GM04503 (cell line): Measurements from ENCODE around the gene KCNK17.
"Not testable (repeated sequence)": the region's sequence is repeated elsewhere in the genome, so short reads cannot be mapped to it uniquely, and the experiment has no call there.

Experiments
- DNase-seq: peaks from one replicate; pipeline ENCODE4 v3.0.0-alpha.2; 2012; ENCODE audit warnings: low read depth

KCNK17 gene

DNA sequence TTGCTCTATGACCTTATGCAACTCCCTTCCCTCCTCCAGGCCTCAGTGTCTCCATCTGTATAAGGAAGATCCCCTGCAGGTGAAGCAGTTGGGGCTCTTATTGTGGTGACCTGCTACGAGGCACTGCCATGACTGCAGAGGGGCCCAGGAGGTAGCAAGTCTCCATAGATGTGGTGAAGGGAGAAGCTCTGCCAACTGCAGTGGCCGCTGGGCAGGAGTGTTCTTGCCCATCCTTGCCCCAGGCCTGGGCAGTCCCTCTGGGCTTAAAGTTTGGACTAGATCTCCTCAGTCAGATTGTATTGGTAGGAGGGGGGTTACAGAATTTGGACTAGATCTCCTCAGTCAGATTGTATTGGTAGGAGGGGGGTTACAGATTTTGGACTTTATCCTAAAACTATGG is 12.2 kb downstream of the KCNK17 start:
- DNase-seq: no peak

DNA sequence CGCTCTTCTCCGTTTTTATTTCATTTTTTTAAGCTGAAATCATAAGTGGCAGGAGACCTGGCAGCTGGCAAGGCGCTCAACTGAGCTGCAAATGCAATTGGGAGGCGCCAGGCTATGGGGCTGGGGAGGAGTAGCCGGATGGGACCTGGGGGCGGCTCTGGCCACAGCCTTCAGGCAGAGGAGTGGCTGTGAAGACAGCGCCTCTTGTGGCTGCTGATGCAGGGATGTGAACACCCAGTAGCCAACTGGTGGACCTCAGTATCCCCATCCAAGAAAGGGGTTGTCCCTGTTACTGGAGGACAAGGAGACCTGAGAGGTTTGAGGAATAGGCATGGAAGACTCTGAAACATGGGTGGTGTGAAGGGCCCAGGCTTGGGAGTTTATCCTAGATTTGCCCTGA is 12.6 kb downstream of the KCNK17 start:
- no peak for DNase-seq

DNA sequence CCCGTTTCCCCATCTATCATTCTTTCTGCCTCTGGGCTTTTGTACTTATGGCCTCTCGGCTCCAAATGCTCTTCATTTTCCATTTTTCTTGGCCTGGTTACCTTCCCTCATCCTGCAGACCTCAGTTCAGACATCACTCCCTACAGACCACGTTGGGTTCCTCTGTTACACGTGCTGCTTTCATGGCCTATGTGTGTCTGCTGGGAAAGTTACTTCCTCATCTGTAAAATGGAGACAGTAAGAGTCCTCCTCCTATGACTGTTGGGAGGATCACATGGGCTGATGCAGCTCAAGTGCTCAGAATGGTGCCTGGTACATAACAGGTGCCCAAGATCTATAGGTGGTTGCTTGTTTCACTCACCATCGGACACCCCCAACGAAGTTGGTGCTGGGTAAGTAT is 13.5 kb downstream of the KCNK17 start:
- DNase-seq: no peak

DNA sequence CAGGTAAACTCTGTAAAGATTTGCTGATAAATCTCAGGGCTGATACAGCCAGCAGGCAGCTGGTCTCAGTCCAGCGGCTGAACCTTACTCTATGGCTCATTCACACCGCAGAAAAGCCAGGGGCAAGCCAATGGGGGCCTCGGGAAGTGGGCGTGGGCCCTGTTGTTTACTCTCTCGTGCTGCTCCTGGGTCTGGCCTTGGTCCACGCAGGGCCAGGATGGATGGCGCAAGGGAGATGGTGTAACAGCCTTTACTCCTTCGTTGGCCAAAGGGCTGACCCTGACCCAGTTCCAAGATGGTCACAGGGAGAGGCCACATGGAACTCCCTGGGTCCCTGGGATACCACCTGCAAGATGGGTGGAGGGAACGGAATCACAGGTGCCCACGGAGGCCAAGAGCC is 16.2 kb downstream of the KCNK17 start:
- DNase-seq: no peak

DNA sequence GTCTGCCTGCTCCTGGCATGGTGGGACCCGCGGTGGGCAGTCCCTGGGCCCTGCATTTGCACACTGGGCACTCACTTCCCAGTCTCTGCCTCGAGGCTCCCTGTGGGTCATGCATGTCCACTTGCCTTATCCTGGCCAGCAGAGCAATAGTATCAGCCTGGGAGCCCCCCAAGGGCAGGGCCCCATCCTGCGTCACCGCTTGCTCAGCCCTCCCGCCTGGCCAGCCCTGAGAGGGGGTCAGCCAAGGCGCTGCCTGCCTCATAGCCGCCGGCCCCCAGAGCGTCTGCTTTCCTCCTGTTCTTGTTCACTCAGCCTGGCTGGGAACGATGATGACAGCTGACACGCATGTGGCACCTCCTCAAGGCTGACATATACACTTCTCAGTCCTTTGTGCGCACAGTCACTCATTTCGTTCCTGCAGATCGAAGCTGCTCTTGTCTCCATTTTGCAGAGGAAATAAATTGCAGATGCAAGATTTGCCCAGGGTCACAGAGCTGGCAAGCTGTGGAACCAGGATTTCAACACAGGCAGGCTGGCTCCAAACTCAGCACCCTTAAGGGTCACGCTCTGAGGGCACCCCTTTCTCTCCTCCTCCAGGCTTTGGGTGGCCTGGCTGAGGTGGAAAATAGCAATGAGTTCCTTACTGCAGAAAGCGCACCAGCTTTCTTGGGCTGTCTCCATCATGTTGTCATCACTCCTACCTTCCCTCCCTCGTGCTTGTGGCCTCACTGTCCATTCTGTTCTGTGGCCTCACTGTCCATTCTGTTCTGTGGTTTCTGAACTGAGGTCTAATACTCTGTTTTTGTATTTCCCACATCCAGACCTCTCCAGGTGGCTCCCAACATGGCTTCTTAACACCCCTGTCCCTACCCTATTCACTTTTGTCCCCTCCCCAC is 17.2 kb downstream of the KCNK17 start:
- DNase-seq: no peak

DNA sequence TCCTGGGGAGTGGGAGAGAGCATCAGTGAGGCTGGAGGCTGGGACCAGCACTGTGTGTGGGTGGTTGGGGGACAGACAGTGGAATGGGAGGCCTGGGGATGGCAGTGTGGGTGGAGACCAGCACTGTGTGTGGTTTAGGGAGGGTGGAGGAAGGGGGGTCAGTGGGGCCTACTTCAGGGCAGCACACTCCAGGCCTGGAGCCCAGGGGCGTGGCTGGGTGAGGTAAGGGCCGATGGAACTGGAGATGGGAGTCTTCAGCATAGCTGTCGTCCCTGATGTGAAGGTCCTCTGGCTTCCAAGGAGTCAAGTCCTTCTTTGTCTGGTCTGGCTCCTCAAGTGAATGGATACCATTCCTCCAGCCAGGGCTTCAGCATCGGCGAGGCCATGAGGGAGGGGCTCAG is 18.6 kb downstream of the KCNK17 start:
- DNase-seq: no peak

DNA sequence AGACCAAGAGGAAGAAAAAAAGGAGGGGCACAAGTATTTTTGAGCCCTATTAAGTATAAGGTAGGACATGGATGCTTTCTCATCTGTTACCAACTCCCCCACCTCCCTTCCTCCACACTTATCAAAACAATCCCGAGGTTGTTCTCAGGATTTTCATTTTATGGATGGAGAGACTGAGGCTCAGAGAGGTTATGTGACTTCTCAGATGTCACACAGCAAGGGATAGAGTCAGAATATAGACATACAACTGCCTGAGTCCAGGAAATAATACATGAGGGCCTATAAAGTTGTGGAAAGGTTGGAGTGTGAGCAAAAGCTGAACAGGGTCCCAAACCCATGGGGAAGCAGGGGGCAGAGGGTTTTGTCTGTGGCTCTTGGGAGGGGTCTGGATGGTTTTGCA is 19.3 kb downstream of the KCNK17 start:
- DNase-seq: no peak

DNA sequence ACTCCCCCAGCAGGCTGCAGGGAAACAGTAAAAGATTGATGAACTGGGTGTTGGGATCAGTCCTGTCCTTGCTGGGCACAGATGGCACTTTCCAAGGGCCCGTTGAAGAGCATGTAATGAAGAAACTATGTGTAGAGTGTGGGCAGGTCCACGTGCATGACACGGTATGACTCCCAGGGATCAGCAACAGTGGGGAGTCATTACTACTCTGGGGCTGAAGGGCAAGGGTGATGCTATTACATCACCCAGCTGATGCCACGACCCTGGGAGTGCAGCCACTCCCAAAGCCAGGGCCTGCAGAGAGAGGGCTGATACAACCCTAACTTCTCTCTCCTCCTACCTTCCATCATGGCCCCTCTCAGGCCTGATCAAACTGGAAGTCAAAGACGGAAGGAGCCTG is 20.1 kb downstream of the KCNK17 start:
- no peak for DNase-seq

DNA sequence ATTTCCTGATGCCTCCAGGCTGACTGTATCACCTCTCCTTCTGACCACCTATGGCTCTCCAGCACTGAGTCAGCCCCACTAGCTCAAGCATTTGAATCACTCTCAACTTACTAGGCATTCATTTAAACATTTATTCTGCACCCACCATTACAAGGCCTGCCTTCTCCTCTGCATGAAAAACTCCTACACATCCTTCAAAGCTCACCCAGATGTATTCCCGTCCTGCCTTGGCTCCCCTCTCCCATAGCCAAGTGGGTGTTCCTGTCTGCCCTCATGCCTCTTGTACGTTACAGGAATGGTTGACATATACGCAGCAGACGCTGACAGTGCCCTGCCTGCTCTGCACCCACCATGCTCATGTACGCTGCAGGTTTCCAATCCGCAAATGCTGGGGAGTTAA is 21.6 kb downstream of the KCNK17 start:
- DNase-seq: no peak

DNA sequence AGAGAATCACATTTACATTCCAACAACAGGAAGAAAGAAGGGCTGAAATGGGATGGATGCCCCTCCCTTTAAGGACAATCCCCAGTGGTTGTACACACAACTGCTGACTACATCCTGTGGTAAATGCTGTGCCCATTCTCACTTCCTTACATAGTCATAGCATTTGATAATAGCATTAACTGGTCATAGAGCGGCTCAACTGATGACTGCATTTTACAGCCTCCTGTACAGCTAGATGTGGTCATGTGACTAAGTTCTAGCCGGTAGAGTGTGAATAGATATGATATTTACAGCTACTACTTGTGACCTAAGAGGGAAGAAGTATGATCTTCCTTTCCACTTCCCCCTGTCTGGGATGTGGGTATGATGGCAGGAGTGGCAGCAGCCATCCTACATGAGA is 24.7 kb downstream of the KCNK17 start:
- no peak for DNase-seq

DNA sequence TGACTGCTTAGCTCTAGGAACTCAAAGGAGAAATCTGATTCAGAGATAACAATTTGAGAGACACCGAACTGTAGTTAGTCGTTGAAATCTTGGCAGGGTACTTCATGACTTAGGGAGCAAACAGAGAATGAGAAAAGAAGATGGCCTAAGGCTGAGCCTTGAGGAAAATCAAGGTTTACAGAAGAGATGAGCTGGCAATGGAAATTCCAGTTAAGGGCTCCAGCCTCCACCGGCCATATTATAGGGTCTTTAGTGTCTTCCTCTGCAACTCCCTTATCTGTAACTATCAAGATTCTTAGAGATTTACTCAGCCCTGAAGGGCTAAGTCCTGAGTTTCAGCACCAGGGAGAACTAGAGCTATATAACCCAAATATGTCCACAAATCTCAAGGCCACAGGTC is 26.6 kb downstream of the KCNK17 start:
- no peak for DNase-seq

DNA sequence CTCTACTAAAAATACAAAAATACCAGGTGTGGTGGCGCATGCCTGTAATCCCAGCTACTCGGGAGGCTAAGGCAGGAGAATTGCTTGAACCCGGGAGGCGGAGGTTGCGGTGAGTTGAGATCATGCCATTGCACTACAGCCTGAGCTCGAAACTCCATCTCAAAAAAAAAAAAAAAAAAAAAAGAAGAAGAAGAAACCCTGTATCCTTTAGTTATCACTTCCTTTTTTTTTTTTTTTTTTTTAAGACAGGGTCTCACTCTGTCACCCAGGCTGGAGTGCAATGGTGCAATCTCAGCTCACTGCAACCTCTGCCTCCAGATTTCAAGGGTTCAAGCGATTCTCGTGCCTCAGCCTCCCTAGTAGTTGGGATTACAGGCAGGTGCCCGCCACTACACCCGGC is 27.6 kb downstream of the KCNK17 start:
- DNase-seq: not testable (repeated sequence)

DNA sequence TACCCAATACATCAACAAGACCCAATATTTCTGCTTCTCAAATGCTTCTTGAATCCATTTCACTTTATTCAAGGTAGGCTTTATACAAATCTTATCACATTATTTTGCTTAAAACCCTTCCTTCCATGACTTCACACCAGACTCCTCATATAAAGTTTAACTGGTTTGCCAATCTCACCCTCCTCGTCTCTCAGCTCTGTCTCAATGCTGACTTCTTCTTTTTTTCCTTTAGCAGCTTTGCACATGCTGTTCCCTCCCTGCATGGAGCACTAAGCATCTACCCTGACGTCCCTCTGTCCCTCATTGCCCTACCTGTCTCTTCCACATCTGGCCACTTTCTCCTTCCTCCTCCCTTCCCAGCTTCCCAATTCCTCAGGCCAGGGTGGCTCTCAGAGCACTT is 31.4 kb downstream of the KCNK17 start:
- DNase-seq: no peak

DNA sequence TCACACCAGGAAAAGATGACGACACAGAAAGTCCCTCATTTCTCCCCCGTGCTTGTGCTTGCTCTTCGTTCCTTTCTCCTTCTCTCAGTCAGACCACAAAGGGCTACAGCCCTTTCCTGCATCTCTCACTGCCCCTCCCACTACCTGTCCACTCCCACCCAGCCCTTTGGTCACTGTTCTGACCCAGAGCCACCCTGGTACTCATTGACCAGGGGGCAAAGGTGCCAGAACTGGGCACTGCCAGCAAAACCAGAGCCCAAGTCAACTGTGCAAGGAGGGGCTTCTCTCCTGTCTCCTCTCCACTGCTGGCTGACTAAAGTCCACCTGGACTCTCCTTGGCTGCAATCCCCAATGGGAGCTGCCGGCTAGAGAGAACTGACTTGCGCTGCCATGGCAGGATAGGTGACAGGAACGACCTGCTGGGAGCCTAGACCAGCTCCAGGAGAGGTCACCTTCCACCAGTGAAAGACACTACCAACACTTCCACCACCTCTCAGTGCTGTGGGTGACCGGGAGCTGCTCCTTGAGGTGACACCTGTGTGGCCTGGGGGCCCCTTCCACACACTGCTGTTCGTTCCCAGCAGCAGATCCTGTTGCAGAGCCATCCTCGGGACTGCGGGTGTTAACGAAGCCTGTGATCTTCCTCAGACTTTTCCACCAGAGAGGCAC is 32.8 kb downstream of the KCNK17 start:
- no peak for DNase-seq

DNA sequence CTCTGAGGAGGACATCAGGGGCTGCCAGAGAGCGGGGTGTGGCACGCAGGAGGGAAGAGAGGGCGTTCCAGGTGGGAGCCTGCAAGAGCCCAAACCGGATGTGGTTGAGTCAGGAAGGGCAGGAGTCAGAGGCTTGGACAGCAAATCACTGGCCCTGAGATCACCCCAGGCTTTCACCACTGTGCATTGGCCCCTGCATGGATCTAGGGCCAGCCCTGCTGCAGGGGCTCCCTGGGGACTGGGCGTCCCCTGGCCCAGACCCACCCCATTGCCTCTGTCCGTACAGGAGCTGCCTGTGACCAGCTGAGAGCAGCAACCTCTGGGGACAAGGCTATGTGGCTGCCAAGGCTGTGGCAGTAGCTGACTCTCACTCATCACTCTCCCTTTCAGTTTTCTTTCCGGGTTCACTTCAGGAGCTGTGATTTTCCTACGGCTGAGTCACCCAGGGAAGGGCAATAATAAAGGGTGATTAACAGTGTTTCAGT is 33.9 kb downstream of the KCNK17 start:
- no peak for DNase-seq

DNA sequence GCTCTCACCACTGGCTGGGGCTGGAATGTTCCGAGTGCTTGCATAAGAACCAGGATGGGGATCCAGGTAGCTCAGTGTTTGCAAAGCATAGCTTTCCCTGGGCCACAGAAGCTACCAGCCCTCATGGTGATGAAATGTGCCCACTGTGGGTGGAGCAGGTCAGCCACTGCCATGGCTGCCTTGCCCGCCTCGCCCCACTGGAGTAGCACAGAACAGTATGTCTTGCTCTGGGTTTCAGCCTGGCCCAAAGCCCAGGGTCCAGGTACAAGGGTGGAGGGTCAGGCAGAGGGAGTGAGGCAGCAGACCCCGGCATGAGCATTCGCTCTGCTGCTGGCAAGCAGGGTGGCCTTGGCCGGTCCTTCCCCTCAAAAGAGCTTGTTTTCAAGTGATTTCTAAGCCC is 34.7 kb downstream of the KCNK17 start:
- no peak for DNase-seq

DNA sequence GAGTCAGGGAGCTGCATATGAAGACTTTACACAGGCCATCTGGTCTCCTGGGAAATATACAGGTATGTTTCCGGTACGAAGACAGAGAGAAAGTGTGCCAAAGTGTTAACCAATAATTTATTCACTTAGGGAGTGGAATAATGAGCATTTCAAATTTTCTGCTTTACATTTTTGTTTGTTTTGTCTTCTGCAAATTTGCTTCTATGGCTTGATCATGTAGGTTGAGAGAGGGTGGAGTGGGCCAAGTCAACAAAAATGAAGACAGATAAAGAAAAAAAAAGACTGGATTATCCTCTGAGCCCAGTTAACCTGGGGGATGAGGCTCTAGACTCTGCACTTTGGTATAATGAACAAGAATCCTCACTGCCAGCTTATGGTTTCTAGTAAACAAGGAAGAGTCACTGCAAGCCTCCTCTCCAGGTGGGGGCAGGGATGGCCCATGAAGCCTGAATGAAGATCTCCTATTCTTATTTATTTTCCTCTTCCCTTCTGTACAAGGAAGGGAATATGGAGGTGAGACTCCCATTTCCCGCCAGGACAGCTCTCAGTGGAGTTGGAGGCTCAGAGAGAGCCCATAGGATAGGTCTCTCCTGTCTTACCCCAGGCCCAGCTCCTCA is 37.7 kb downstream of the KCNK17 start:
- no peak for DNase-seq

DNA sequence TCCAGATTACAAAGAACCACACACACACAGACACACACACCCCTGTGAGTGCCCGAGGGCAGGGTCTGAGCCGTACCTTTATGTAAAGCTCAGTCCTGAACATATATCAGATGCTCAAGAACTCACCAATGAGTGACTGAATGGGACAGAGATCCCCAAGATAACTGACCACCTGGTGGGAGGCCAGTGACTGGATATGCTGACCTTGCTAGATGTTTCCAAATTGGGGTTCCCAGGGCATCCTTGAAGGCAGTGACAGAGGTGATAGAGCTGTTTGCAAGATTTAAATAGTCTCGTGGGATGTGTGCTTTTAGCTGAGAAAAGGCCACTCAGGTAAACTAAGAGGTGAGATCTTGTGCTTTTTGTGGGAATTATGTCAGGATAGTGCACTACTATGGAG is 39.3 kb downstream of the KCNK17 start:
- DNase-seq: no peak

DNA sequence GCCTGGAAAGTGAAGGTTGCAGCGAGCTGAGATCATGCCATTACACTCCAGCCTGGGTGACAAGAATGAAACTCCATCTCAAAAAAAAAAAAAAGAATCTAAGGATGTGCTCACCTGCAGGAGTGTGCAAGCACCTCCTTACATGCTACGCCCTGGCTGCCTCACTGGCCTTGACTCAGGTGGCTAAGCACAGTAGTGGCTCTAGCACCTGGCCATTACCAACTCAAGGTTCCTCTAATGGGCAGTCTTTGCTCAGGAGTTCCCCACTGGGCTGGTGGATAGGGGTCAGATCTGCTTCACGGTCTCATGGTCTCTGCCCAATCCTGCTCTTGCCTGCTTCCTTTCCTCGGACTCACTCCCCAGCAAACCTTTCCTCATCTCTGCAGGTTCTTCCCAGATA is 39.7 kb downstream of the KCNK17 start:
- no peak for DNase-seq

DNA sequence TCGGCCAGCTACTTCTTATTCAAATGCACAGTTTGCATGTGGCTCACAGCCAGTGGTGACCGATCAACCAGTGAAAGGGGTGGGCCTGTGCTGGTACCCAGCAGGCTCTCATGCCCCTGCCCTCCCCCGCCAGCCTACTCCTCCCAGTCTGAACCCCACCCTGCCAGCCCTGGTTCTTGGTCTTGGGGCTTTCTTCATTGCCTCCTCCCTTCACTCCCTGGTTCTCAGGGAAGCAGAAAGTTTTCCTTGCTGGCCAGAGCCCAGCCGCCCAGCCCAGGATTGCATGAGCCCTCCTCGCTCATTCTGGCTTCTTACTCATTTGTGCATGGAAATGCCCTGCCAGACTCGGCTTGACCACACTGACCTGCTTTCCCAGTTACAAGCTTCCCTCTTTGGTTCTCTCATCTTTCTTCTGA is 40.8 kb downstream of the KCNK17 start:
- no peak for DNase-seq

DNA sequence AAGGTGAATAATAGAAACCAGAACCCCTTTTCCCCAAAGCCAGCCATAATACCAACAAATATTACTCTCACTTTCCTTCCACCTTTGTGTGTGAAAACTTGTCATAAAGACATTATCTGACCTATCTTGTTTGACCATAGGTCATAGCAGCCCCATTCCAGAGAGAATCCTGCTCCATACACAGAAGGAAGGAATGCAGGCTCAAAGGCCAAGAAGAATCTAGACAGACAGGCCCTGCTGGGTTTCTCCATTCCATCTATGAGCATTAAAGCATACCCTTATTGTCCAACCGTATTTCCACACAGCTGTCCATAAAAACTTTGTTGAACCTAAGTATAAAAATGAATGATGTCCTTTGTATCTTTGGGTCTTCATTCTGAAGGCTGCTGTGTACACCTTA is 44.3 kb downstream of the KCNK17 start:
- DNase-seq: no peak

DNA sequence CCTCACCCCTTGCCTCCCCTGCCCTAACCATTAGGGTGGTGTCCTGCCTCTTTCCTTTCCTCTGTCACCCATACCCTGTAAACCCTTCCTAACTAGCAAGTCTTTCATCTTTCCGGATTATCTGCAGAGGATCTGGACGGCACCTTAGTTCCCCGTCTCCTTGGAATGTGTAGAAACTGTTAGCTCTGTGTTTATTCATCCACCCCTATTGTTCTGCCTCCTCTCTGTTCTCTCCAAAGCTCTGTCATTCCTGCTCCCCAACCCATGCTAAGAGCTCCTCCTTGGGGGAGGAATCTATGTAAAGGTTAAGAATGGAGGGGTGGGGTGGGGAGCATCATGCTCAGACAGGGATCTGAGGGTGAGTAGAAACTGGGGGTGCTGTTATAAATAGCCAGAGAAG is 45.5 kb downstream of the KCNK17 start:
- no peak for DNase-seq

DNA sequence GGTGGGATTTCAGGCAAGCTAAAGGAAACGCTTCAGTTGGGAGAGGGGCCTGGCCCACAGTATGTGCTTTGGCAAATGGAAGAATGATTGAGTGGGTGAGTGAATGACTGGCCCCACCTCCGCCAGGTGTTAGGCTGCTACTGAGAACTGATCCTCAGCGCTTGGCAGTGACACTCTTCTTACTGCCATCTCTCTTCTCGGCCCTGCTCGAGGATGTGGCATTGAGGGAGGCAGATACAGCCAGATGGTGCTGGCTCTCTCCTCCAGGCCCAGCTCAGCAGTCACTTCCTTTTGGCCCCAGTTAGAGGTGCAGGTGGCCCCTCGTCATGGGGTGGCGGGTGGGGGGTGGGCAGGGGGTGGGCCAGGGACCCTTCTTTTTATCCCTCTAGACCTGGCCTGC is 46.0 kb downstream of the KCNK17 start:
- DNase-seq: no peak
